Vagina (tissue), 2 donors: ENCODE data around the gene DDX52.

ENCODE experiments used
- POLR2A ChIP-seq, 2 donors: fragments of 450-650 bp; IDR thresholded peaks; one replicate each; pipeline ENCODE4 v1.6.1; 2017; ENCODE audit warnings: antibody characterized with exemption in 2 of 2, mild to moderate bottlenecking in 2 of 2, moderate library complexity in 2 of 2
- POLR2AphosphoS5 ChIP-seq, 2 donors: sonication (generic); formaldehyde crosslinking; IDR thresholded peaks; one replicate each; pipeline ENCODE4 v1.9.0; 2017; ENCODE audit warnings: antibody characterized with exemption in 2 of 2, mild to moderate bottlenecking in 2 of 2, low read depth in 1 of 2; ENCODE audit not compliant: insufficient read depth in 1 of 2
- TF ChIP-seq, protein P1 (sequence below), 3 experiments: fragments of 450-650 bp in 2 of 3; fragments of 200-600 bp in 1 of 3; sonication (generic) in 1 of 3; IDR thresholded peaks; one replicate each; pipeline ENCODE4 v1.5.1; 2017 to 2019; ENCODE audit warnings: antibody characterized with exemption in 3 of 3, mild to moderate bottlenecking in 2 of 3, moderate library complexity in 2 of 3

DNA sequence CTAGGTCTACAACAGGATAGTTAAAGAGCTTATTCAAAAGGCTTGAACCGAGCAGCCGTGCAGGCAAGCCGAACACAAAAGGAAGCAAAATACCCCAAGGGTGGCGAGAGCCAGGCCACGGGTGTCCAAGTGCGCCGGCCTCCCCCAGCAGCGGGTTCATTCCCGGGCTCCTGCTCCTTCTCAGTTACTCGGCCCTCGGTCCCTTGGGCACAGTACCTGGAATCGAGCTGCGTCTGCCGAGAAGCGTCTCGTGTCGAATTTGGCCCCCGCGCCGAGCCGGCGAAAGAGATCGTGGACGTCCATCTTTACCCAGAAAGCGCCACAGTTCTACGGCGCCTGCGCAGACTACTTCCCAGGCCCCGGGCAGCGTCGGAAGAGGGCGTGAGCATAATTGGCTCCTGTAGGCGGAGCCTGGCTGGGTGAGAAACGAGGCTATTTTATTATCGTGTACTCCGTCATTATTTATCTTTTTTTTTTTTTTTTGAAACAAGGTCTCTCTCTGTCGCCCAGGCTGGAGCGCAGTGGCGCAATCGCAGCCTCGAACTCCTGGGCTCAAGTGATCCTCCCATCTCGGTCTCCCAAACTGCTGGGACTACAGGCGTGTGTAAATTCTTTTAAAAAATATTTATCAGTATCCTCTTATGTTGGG, at the start of gene DDX52:
- TF ChIP-seq POLR2A (IDR thresholded peaks at IDR 0.05): no peak
- TF ChIP-seq, protein P1, sequence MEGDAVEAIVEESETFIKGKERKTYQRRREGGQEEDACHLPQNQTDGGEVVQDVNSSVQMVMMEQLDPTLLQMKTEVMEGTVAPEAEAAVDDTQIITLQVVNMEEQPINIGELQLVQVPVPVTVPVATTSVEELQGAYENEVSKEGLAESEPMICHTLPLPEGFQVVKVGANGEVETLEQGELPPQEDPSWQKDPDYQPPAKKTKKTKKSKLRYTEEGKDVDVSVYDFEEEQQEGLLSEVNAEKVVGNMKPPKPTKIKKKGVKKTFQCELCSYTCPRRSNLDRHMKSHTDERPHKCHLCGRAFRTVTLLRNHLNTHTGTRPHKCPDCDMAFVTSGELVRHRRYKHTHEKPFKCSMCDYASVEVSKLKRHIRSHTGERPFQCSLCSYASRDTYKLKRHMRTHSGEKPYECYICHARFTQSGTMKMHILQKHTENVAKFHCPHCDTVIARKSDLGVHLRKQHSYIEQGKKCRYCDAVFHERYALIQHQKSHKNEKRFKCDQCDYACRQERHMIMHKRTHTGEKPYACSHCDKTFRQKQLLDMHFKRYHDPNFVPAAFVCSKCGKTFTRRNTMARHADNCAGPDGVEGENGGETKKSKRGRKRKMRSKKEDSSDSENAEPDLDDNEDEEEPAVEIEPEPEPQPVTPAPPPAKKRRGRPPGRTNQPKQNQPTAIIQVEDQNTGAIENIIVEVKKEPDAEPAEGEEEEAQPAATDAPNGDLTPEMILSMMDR (IDR thresholded peaks at IDR 0.05): no peak
- TF ChIP-seq POLR2AphosphoS5 (IDR thresholded peaks at IDR 0.05; ENCODE audit: insufficient read depth in 1 of 2, low read depth in 1 of 2): peak; percentile 87 to 89
